ENCODE data around the gene WDR5B. TPM values are rescaled to one million over a fixed set of nuclear protein-coding genes. Genes with fewer than 3 reads are reported as not detected.
A peak's percentile ranks its signal among the peaks of the same experiment; 100 is the strongest.

Gene WDR5B
- total and polyA plus RNA-seq, 10 of the 15 experiments (the other 5 are each of a cell fraction or from before 2014, with no cell fraction given), result 1.7 to 7.9 (median 3.3) TPM

DNA sequence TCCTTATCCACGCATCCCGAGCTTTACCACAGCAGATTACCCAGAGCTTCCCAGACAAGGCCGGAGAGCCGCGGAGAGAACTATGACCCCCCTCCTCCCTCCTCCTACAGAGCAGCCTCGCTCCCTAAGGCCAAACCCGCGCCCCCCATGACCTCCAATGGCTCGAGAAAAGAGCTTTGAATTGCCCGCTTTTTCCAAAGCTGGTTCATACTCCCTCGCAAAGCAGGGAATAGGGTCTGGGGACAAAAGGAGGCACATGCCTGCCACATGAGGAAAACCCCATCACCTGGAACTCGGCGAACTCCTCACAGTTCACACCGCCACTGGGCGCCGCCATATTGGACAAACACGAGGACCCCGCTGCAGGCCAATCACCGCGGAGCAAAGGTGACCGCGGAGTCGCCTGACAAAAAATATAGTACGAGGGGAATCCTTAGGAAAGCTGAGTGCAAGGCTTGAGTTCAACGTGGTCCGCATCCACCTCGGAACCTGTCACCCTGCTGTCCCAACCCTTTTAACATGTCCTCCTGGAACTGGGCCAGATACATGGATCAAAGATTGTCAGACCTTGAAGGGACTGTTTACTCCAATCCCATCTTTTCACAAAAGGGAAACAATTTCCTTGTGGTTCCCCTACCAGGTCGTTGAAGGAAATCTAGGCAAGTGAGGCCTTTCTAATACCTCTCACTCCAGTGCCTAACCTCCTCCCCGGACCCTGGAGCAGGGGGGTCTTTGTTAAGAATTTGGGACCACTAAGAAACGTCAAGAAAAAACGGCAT is 32.8 kb downstream of the WDR5B start, which contains the start of gene MIX23 (continued):
- TF ChIP-seq SMAD1 (IDR thresholded peaks at IDR 0.05; ENCODE audit: low read depth, partially characterized antibody) (peak; percentile 17), ATF7 (IDR thresholded peaks at IDR 0.05; ENCODE audit: low read depth) (peak; percentile 10; the same call in 1 of the 2 replicates), MEF2B (IDR thresholded peaks at IDR 0.05; ENCODE audit: partially characterized antibody, poor library complexity, severe bottlenecking) (no peak), ZNF384 (IDR thresholded peaks at IDR 0.05; ENCODE audit: borderline replicate concordance, low read depth, low read length) (no peak), NBN (IDR thresholded peaks at IDR 0.05) (0 out of 2 replicates have a peak, but pooled peaks have one; percentile 39), SIN3A (IDR thresholded peaks at IDR 0.05; ENCODE audit: low read depth, low read length) (peak; percentile 86; the same call in 1 of the 2 replicates), ASH2L (IDR thresholded peaks at IDR 0.05; ENCODE audit: borderline replicate concordance, low read depth) (peak; percentile 83; the same call in 1 of the 2 replicates), BACH1 (IDR thresholded peaks at IDR 0.05; ENCODE audit: borderline replicate concordance) (no peak), PML (IDR thresholded peaks at IDR 0.05; ENCODE audit: low read length) (peak; percentile 73; the same call in 1 of the 2 replicates), NRF1 (conservative IDR thresholded peaks at IDR 0.05; ENCODE audit: low read depth, low read length) (no peak), MYC (IDR thresholded peaks at IDR 0.05; ENCODE audit: insufficient read depth, insufficient read length, insufficient replicate concordance, low read length, severe bottlenecking) (no peak), SUPT20H (IDR thresholded peaks at IDR 0.05; ENCODE audit: borderline replicate concordance, control insufficient read depth, low read depth, low read length) (no peak), RCOR1 (conservative IDR thresholded peaks at IDR 0.05; ENCODE audit: low read depth, low read length) (no peak), RAD51 (IDR thresholded peaks at IDR 0.05) (peak; percentile 58), RB1 (IDR thresholded peaks at IDR 0.05; ENCODE audit: borderline replicate concordance) (peak; percentile 30; the same call in 1 of the 2 replicates), RELA (IDR thresholded peaks at IDR 0.05; ENCODE audit: borderline replicate concordance, partially characterized antibody) (peak; percentile 62), CBFB (IDR thresholded peaks at IDR 0.05; ENCODE audit: low read depth) (peak; percentile 83), POLR2A (IDR thresholded peaks at IDR 0.05; ENCODE audit: low read depth, low read length) (peak; percentile 83)
- TF ChIP-seq, protein P1, sequence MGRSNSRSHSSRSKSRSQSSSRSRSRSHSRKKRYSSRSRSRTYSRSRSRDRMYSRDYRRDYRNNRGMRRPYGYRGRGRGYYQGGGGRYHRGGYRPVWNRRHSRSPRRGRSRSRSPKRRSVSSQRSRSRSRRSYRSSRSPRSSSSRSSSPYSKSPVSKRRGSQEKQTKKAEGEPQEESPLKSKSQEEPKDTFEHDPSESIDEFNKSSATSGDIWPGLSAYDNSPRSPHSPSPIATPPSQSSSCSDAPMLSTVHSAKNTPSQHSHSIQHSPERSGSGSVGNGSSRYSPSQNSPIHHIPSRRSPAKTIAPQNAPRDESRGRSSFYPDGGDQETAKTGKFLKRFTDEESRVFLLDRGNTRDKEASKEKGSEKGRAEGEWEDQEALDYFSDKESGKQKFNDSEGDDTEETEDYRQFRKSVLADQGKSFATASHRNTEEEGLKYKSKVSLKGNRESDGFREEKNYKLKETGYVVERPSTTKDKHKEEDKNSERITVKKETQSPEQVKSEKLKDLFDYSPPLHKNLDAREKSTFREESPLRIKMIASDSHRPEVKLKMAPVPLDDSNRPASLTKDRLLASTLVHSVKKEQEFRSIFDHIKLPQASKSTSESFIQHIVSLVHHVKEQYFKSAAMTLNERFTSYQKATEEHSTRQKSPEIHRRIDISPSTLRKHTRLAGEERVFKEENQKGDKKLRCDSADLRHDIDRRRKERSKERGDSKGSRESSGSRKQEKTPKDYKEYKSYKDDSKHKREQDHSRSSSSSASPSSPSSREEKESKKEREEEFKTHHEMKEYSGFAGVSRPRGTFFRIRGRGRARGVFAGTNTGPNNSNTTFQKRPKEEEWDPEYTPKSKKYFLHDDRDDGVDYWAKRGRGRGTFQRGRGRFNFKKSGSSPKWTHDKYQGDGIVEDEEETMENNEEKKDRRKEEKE (IDR thresholded peaks at IDR 0.05), result no peak
- TF ChIP-seq, protein P2, sequence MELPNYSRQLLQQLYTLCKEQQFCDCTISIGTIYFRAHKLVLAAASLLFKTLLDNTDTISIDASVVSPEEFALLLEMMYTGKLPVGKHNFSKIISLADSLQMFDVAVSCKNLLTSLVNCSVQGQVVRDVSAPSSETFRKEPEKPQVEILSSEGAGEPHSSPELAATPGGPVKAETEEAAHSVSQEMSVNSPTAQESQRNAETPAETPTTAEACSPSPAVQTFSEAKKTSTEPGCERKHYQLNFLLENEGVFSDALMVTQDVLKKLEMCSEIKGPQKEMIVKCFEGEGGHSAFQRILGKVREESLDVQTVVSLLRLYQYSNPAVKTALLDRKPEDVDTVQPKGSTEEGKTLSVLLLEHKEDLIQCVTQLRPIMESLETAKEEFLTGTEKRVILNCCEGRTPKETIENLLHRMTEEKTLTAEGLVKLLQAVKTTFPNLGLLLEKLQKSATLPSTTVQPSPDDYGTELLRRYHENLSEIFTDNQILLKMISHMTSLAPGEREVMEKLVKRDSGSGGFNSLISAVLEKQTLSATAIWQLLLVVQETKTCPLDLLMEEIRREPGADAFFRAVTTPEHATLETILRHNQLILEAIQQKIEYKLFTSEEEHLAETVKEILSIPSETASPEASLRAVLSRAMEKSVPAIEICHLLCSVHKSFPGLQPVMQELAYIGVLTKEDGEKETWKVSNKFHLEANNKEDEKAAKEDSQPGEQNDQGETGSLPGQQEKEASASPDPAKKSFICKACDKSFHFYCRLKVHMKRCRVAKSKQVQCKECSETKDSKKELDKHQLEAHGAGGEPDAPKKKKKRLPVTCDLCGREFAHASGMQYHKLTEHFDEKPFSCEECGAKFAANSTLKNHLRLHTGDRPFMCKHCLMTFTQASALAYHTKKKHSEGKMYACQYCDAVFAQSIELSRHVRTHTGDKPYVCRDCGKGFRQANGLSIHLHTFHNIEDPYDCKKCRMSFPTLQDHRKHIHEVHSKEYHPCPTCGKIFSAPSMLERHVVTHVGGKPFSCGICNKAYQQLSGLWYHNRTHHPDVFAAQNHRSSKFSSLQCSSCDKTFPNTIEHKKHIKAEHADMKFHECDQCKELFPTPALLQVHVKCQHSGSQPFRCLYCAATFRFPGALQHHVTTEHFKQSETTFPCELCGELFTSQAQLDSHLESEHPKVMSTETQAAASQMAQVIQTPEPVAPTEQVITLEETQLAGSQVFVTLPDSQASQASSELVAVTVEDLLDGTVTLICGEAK (IDR thresholded peaks at IDR 0.05; ENCODE audit: borderline replicate concordance), result peak; percentile 32; the same call in 1 of the 2 replicates
- TF ChIP-seq, protein P3, sequence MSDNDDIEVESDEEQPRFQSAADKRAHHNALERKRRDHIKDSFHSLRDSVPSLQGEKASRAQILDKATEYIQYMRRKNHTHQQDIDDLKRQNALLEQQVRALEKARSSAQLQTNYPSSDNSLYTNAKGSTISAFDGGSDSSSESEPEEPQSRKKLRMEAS (IDR thresholded peaks at IDR 0.05; ENCODE audit: low read depth, low read length), result peak; percentile 85

Data from GM12878 (cell line).